Measurements from ENCODE around the gene E2F4. TPM values are rescaled to one million over a fixed set of nuclear protein-coding genes. Genes with fewer than 3 reads are reported as not detected.

The E2F4 gene
- total and polyA plus RNA-seq, 2 of the 13 experiments (the other 11 are each of a cell fraction or from before 2014, with no cell fraction given): 84.8 to 91.2 TPM

DNA sequence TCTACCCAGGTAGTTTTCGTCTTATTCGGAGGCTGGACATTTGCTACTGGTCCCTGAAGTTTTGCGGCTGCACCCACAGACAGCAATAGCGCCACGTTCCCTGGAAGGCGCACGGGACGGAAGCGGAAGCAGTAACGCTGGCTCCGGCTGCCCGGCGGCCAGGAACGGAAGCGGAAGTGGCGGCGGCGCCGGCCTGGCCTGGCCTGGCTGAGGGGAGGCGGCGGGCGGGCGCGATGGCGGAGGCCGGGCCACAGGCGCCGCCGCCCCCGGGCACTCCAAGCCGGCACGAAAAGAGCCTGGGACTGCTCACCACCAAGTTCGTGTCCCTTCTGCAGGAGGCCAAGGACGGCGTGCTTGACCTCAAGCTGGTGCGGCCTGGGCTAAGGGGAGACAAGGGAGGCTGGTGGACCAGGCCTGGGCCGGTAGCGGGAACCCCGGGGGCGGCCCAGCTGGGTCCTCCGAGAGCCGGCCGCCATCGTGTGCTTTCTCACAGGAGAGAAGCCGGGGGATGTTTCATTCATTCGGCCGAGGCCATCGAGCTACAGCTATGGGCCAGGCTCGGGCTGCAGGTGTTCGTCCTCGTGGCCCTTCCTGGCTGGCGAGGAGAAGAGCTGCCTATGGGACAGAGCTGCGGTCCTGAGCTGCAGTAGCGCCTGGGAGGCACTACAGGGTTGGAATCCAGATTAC, at the start of gene E2F4 (continued):
- TF ChIP-seq, protein P1, sequence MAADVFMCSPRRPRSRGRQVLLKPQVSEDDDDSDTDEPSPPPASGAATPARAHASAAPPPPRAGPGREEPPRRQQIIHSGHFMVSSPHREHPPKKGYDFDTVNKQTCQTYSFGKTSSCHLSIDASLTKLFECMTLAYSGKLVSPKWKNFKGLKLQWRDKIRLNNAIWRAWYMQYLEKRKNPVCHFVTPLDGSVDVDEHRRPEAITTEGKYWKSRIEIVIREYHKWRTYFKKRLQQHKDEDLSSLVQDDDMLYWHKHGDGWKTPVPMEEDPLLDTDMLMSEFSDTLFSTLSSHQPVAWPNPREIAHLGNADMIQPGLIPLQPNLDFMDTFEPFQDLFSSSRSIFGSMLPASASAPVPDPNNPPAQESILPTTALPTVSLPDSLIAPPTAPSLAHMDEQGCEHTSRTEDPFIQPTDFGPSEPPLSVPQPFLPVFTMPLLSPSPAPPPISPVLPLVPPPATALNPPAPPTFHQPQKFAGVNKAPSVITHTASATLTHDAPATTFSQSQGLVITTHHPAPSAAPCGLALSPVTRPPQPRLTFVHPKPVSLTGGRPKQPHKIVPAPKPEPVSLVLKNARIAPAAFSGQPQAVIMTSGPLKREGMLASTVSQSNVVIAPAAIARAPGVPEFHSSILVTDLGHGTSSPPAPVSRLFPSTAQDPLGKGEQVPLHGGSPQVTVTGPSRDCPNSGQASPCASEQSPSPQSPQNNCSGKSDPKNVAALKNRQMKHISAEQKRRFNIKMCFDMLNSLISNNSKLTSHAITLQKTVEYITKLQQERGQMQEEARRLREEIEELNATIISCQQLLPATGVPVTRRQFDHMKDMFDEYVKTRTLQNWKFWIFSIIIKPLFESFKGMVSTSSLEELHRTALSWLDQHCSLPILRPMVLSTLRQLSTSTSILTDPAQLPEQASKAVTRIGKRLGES (CRISPR knock-in tag; IDR thresholded peaks at IDR 0.05; ENCODE audit: borderline replicate concordance): no peak; the same call in 1 of the 2 replicates
- TF ChIP-seq, protein P2, sequence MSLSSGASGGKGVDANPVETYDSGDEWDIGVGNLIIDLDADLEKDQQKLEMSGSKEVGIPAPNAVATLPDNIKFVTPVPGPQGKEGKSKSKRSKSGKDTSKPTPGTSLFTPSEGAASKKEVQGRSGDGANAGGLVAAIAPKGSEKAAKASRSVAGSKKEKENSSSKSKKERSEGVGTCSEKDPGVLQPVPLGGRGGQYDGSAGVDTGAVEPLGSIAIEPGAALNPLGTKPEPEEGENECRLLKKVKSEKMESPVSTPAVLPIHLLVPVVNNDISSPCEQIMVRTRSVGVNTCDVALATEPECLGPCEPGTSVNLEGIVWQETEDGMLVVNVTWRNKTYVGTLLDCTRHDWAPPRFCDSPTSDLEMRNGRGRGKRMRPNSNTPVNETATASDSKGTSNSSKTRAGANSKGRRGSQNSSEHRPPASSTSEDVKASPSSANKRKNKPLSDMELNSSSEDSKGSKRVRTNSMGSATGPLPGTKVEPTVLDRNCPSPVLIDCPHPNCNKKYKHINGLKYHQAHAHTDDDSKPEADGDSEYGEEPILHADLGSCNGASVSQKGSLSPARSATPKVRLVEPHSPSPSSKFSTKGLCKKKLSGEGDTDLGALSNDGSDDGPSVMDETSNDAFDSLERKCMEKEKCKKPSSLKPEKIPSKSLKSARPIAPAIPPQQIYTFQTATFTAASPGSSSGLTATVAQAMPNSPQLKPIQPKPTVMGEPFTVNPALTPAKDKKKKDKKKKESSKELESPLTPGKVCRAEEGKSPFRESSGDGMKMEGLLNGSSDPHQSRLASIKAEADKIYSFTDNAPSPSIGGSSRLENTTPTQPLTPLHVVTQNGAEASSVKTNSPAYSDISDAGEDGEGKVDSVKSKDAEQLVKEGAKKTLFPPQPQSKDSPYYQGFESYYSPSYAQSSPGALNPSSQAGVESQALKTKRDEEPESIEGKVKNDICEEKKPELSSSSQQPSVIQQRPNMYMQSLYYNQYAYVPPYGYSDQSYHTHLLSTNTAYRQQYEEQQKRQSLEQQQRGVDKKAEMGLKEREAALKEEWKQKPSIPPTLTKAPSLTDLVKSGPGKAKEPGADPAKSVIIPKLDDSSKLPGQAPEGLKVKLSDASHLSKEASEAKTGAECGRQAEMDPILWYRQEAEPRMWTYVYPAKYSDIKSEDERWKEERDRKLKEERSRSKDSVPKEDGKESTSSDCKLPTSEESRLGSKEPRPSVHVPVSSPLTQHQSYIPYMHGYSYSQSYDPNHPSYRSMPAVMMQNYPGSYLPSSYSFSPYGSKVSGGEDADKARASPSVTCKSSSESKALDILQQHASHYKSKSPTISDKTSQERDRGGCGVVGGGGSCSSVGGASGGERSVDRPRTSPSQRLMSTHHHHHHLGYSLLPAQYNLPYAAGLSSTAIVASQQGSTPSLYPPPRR (CRISPR knock-in tag; IDR thresholded peaks at IDR 0.05; ENCODE audit: borderline replicate concordance): no peak
- TF ChIP-seq ZNF790 (CRISPR knock-in tag; IDR thresholded peaks at IDR 0.05; ENCODE audit: borderline replicate concordance) (0 out of 2 replicates have a peak, but pooled peaks have one; percentile 51), PRPF4 (IDR thresholded peaks at IDR 0.05; ENCODE audit: low read depth, low read length, poor library complexity, severe bottlenecking) (no peak), ZNF589 (CRISPR knock-in tag; conservative IDR thresholded peaks at IDR 0.05) (0 out of 2 replicates have a peak, but pooled peaks have one; percentile 55), ZNF468 (CRISPR knock-in tag; IDR thresholded peaks at IDR 0.05) (no peak), HHEX (CRISPR knock-in tag; IDR thresholded peaks at IDR 0.05) (no peak), MAFF (IDR thresholded peaks at IDR 0.05; ENCODE audit: low read depth, low read length) (0 out of 2 replicates have a peak, but pooled peaks have one; percentile 1), POLR2AphosphoS2 (IDR thresholded peaks at IDR 0.05; ENCODE audit: low read depth, low read length) (no peak)
- TF ChIP-seq, protein P3, sequence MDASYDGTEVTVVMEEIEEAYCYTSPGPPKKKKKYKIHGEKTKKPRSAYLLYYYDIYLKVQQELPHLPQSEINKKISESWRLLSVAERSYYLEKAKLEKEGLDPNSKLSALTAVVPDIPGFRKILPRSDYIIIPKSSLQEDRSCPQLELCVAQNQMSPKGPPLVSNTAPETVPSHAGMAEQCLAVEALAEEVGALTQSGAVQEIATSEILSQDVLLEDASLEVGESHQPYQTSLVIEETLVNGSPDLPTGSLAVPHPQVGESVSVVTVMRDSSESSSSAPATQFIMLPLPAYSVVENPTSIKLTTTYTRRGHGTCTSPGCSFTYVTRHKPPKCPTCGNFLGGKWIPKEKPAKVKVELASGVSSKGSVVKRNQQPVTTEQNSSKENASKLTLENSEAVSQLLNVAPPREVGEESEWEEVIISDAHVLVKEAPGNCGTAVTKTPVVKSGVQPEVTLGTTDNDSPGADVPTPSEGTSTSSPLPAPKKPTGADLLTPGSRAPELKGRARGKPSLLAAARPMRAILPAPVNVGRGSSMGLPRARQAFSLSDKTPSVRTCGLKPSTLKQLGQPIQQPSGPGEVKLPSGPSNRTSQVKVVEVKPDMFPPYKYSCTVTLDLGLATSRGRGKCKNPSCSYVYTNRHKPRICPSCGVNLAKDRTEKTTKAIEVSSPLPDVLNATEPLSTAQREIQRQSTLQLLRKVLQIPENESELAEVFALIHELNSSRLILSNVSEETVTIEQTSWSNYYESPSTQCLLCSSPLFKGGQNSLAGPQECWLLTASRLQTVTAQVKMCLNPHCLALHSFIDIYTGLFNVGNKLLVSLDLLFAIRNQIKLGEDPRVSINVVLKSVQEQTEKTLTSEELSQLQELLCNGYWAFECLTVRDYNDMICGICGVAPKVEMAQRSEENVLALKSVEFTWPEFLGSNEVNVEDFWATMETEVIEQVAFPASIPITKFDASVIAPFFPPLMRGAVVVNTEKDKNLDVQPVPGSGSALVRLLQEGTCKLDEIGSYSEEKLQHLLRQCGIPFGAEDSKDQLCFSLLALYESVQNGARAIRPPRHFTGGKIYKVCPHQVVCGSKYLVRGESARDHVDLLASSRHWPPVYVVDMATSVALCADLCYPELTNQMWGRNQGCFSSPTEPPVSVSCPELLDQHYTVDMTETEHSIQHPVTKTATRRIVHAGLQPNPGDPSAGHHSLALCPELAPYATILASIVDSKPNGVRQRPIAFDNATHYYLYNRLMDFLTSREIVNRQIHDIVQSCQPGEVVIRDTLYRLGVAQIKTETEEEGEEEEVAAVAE (CRISPR knock-in tag; IDR thresholded peaks at IDR 0.05; ENCODE audit: borderline replicate concordance): peak; percentile 44; the same call in 1 of the 2 replicates
- TF ChIP-seq, protein P4, sequence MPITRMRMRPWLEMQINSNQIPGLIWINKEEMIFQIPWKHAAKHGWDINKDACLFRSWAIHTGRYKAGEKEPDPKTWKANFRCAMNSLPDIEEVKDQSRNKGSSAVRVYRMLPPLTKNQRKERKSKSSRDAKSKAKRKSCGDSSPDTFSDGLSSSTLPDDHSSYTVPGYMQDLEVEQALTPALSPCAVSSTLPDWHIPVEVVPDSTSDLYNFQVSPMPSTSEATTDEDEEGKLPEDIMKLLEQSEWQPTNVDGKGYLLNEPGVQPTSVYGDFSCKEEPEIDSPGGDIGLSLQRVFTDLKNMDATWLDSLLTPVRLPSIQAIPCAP (CRISPR knock-in tag; IDR thresholded peaks at IDR 0.05; ENCODE audit: low read depth): no peak
